ENCODE data around the gene ST3GAL5. TPM values are rescaled to one million over a fixed set of nuclear protein-coding genes. Genes with fewer than 3 reads are reported as not detected.

The ST3GAL5 gene
- total and polyA plus RNA-seq, 2 of the 8 experiments (the other 6 are each of a cell fraction or from before 2014, with no cell fraction given), result 1.9 to 4.5 TPM

GRCh38 chr2:85875350-85876050 is 13.3 kb downstream of the ST3GAL5 start:
- 83% methylated on average over 8 of the region's 8 CpGs; no CpG with 5 or more reads in 1 of the 2 experiments for WGBS, 2 experiments (ENCODE audit: extremely low coverage in 1 of 2, insufficient coverage in 1 of 2, insufficient read length in 1 of 2, insufficient replicate concordance in 2 of 2, low coverage in 1 of 2, low lambda C conversion rate in 2 of 2, missing lambda C conversion rate in 1 of 2)
- Histone ChIP-seq H3K23me2 (ENCODE audit: low read depth, low read length) (no peaks in the 10 kb centered on the region), H3K79me1 (ENCODE audit: low read depth, low read length) (no peaks in the 10 kb centered on the region; the same call in 1 of the 2 replicates), H3K9ac (replicated peaks in 1 of 4; ENCODE audit: extremely low read depth in 1 of 4, low read depth in 3 of 4, low read length in 3 of 4) (no peak overlapping the region), H4K8ac (ENCODE audit: extremely low read depth, insufficient read depth, low read length) (no peak overlapping the region), H2BK20ac (ENCODE audit: low read length) (no peak overlapping the region), H3K36me3 (ENCODE audit: control insufficient read depth in 2 of 4, insufficient read depth in 4 of 4, low read length in 3 of 4) (no peaks in the 10 kb centered on the region), H4K91ac (replicated peaks; ENCODE audit: insufficient read length, low read length) (no peak overlapping the region), H3K56ac (replicated peaks; ENCODE audit: insufficient read length, low read depth, low read length) (no peak overlapping the region), H3K4me3 (ENCODE audit: extremely low read depth in 1 of 4, insufficient read depth in 2 of 4, low read depth in 3 of 4, low read length in 4 of 4) (no peak overlapping the region), H2BK120ac (replicated peaks; ENCODE audit: low read depth, low read length) (no peak overlapping the region), H3K4ac (replicated peaks; ENCODE audit: insufficient read length, low read depth, low read length) (no peak overlapping the region), H2AFZ (ENCODE audit: low read length) (no peak overlapping the region), H3K9me3 (ENCODE audit: insufficient read depth in 2 of 2, low read depth in 1 of 2, low read length in 1 of 2) (no peaks in the 10 kb centered on the region), H3K18ac (ENCODE audit: extremely low read depth, low read length) (no peak overlapping the region), H3K23ac (ENCODE audit: insufficient read length) (no peak overlapping the region), H2BK5ac (ENCODE audit: low read depth, low read length) (no peak overlapping the region), H3K27ac (ENCODE audit: low read depth, low read length) (no peak overlapping the region), H4K5ac (ENCODE audit: insufficient read length, low read depth, low read length) (no peak overlapping the region), H3K14ac (ENCODE audit: insufficient read length) (no peak overlapping the region), H3K4me1 (replicated peaks in 1 of 4; ENCODE audit: control insufficient read depth in 3 of 4, insufficient read depth in 4 of 4, low read length in 3 of 4) (no peaks in the 10 kb centered on the region), H2BK12ac (ENCODE audit: low read depth, low read length) (no peak overlapping the region), H2AK5ac (ENCODE audit: low read depth, low read length) (no peak overlapping the region), H4K20me1 (replicated peaks in 1 of 2; ENCODE audit: control insufficient read depth in 1 of 2, insufficient read depth in 2 of 2, low read length in 2 of 2) (peaks cover 0 to 1% of the 10 kb centered on the region in 2 experiments), H2BK15ac (ENCODE audit: low read length) (no peak overlapping the region), H3K4me2 (ENCODE audit: insufficient read depth in 1 of 2, low read depth in 2 of 2, low read length in 2 of 2) (no peak overlapping the region), H3K79me2 (ENCODE audit: control insufficient read depth in 1 of 2, insufficient read depth in 2 of 2, low read length in 2 of 2) (no peaks in the 10 kb centered on the region), H3K27me3 (replicated peaks in 1 of 4; ENCODE audit: control insufficient read depth in 3 of 4, extremely low read depth in 1 of 4, insufficient read depth in 3 of 4, low read length in 3 of 4) (no peaks in the 10 kb centered on the region)
- CTCF ChIA-PET (ENCODE audit: partially characterized antibody), result interaction anchor here (1.1 kb wide), 1 partner anchor 12 kb away, joined by 3 read pairs; no protein-coding TSS in a partner anchor
- no peak for FAIRE-seq
- POLR2A ChIA-PET (ENCODE audit: partially characterized antibody), result no interaction called here
- TF ChIP-seq JUN (IDR thresholded peaks at IDR 0.05; ENCODE audit: low read depth, low read length) (no peak), BRCA1 (IDR thresholded peaks at IDR 0.05; ENCODE audit: low read depth, low read length) (no peak), CEBPB (IDR thresholded peaks at IDR 0.05; ENCODE audit: low read depth, low read length) (no peak), E2F6 (IDR thresholded peaks at IDR 0.05) (no peak), EZH2 (IDR thresholded peaks at IDR 0.05; ENCODE audit: low read depth, low read length, severe bottlenecking) (no peak), SP1 (IDR thresholded peaks at IDR 0.05; ENCODE audit: low read depth, low read length) (no peak), CTCF (IDR thresholded peaks at IDR 0.05; ENCODE audit: control extremely low read depth in 1 of 3, insufficient read depth in 1 of 3, low read depth in 1 of 3, low read length in 3 of 3) (no peak), MAFK (IDR thresholded peaks at IDR 0.05; ENCODE audit: low read depth, low read length) (no peak), ASH2L (IDR thresholded peaks at IDR 0.05; ENCODE audit: low read length) (no peak)
- DNase-seq (ENCODE audit: low read depth in 1 of 2, low spot score in 2 of 2), result no peak

All from H1 (cell line).